Measurements from ENCODE around the gene GPI.

DNA sequence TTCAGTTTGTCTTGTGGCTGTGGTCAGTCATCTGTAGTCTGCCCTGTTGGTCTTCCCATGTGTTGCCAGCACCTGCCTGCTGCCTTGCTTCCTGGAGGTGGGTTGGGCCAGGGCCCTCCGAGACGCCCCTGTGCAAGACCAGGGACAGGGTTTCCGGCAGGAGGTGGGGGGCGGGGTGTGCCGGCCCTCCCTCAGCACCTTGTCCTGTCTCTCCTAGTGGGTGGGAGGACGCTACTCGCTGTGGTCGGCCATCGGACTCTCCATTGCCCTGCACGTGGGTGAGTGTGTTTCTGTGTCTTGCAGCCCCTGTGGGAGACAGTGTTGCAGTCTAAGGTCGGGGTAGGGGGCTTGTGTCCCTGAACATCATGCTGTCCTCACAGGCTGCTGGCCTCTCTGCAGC is 28.0 kb downstream of the GPI start:
- TF ChIP-seq, protein P1, sequence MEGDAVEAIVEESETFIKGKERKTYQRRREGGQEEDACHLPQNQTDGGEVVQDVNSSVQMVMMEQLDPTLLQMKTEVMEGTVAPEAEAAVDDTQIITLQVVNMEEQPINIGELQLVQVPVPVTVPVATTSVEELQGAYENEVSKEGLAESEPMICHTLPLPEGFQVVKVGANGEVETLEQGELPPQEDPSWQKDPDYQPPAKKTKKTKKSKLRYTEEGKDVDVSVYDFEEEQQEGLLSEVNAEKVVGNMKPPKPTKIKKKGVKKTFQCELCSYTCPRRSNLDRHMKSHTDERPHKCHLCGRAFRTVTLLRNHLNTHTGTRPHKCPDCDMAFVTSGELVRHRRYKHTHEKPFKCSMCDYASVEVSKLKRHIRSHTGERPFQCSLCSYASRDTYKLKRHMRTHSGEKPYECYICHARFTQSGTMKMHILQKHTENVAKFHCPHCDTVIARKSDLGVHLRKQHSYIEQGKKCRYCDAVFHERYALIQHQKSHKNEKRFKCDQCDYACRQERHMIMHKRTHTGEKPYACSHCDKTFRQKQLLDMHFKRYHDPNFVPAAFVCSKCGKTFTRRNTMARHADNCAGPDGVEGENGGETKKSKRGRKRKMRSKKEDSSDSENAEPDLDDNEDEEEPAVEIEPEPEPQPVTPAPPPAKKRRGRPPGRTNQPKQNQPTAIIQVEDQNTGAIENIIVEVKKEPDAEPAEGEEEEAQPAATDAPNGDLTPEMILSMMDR (IDR thresholded peaks at IDR 0.05), result no peak
- no peak for TF ChIP-seq POLR2A (IDR thresholded peaks at IDR 0.05)

Measured in sigmoid colon (tissue), 3 donors.